K562 (cell line): ENCODE data around the gene MBOAT2. TPM values are rescaled to one million over a fixed set of nuclear protein-coding genes. Genes with fewer than 3 reads are reported as not detected.

Experiments
- ARID1B ChIP-seq: fragments of 450-650 bp; IDR thresholded peaks from 2 replicates; pipeline ENCODE4 v1.6.1; 2016; ENCODE audit warnings: antibody characterized with exemption, mild to moderate bottlenecking, inconsistent platforms
- BMI1 ChIP-seq: fragments of 150-350 bp; IDR thresholded peaks from 2 replicates; pipeline ENCODE4 v1.6.1; 2014; ENCODE audit warnings: low read length
- CC2D1A ChIP-seq: fragments of 450-650 bp; IDR thresholded peaks from 2 replicates; pipeline ENCODE4 v1.6.1; 2017; ENCODE audit warnings: mild to moderate bottlenecking
- CREB3L1 ChIP-seq: fragments of 450-650 bp; IDR thresholded peaks from 2 replicates; pipeline ENCODE4 v1.6.1; 2014; ENCODE audit warnings: low read depth, mild to moderate bottlenecking, moderate library complexity, borderline replicate concordance
- CTBP1 ChIP-seq: fragments of 450-650 bp; IDR thresholded peaks from 2 replicates; pipeline ENCODE4 v1.6.1; 2016; ENCODE audit warnings: borderline replicate concordance
- EP300 ChIP-seq: IDR thresholded peaks from 2 replicates; pipeline ENCODE4 v1.6.1; 2012; ENCODE audit warnings: low read length, improper control_type of control experiment
- GATA2 ChIP-seq: sonication (generic); formaldehyde crosslinking; IDR thresholded peaks from 2 replicates; pipeline ENCODE4 v1.4.0; 2020; ENCODE audit warnings: mild to moderate bottlenecking, missing genetic modification reagents
- HDAC1 ChIP-seq, 2 experiments: fragments of 450-650 bp; IDR thresholded peaks; 2 replicates each; pipeline ENCODE4 v1.6.1; 2016 to 2017; ENCODE audit warnings: inconsistent platforms in 1 of 2, mild to moderate bottlenecking in 1 of 2, moderate library complexity in 1 of 2
- MNT ChIP-seq, 2 experiments: fragments of 450-650 bp; conservative IDR thresholded peaks; 2 replicates each; pipeline ENCODE4 v1.6.1; 2017; ENCODE audit warnings: mild to moderate bottlenecking in 2 of 2, moderate library complexity in 2 of 2
- MYC ChIP-seq, 2 experiments: fragments of 250-450 bp in 1 of 2; sonication (Bioruptor Pico) in 1 of 2; IDR thresholded peaks; 2 replicates each; pipeline versions ENCODE4 v1.5.1 to v1.6.1; 2012 to 2021; ENCODE audit warnings: low read depth in 2 of 2, borderline replicate concordance in 1 of 2, improper control_type of control experiment in 1 of 2, low read length in 1 of 2, mild to moderate bottlenecking in 1 of 2, moderate library complexity in 1 of 2
- NBN ChIP-seq: fragments of 450-650 bp; IDR thresholded peaks from 2 replicates; pipeline ENCODE4 v1.6.1; 2016; ENCODE audit warnings: low read depth, mild to moderate bottlenecking
- PML ChIP-seq: IDR thresholded peaks from 2 replicates; pipeline ENCODE4 v1.6.1; 2012; ENCODE audit warnings: low read length, inconsistent platforms
- POLR2AphosphoS5 ChIP-seq: IDR thresholded peaks from 2 replicates; pipeline ENCODE4 v1.6.1; 2011; ENCODE audit warnings: mild to moderate bottlenecking, low read depth, low read length, moderate library complexity; ENCODE audit not compliant: control insufficient read depth, insufficient read depth
- PYGO2 ChIP-seq: fragments of 450-650 bp; IDR thresholded peaks from 2 replicates; pipeline ENCODE4 v1.6.1; 2016; ENCODE audit warnings: mild to moderate bottlenecking, missing genetic modification characterization, moderate library complexity, missing compliant biosample characterization
- TBL1XR1 ChIP-seq, 2 experiments: IDR thresholded peaks; 2 replicates each; pipeline ENCODE4 v1.6.1; 2012; ENCODE audit warnings: improper control_type of control experiment in 2 of 2, low read length in 2 of 2, mild to moderate bottlenecking in 1 of 2
- WHSC1 ChIP-seq: IDR thresholded peaks from one replicate; pipeline ENCODE4 v1.6.1; 2012; ENCODE audit warnings: low read length, control low read depth, inconsistent platforms
- ZBTB7A ChIP-seq: IDR thresholded peaks from 2 replicates; pipeline ENCODE4 v1.6.1; 2011; ENCODE audit warnings: low read depth, mild to moderate bottlenecking, low read length, moderate library complexity, borderline replicate concordance; ENCODE audit not compliant: control insufficient read depth
- polyA plus RNA-seq, 8 experiments: library from polyadenylated mRNA; depleted of rRNA in 4 of 8; stranded (reverse) in 5 of 8; unstranded in 3 of 8; fragments of >200 nt; fragmentation: Nextera tagmentation in 2 of 8; fragmentation: Illumina TruSeq in 1 of 8; extraction: Ambion mirVana in 2 of 8; extraction: Trizol in 1 of 8; gene quantifications; 2 replicates each; pipeline versions ENCODE4 v1.2.1 to v1.2.3, GENCODE V29; 2011 to 2014; ENCODE audit warnings: inconsistent platforms in 1 of 8, missing spikeins in 1 of 8
- total RNA-seq, 7 experiments: library from RNA; depleted of rRNA in 6 of 7; stranded (reverse); fragments of >200 nt in 6 of 7; fragmentation: Illumina TruSeq in 2 of 7; extraction: Trizol in 2 of 7; gene quantifications; 2 replicates each; pipeline versions ENCODE4 v1.2.1 to v1.2.3, GENCODE V29; 2011 to 2021; ENCODE audit warnings: low replicate concordance in 1 of 7
- TF ChIP-seq, protein P1 (sequence below), 2 experiments: IDR thresholded peaks; 2 replicates each; pipeline ENCODE4 v1.6.1; 2011; ENCODE audit warnings: borderline replicate concordance in 1 of 2, control low read depth in 1 of 2, low read depth in 1 of 2, low read length in 1 of 2, mild to moderate bottlenecking in 1 of 2, mixed read lengths in 1 of 2, moderate library complexity in 1 of 2; ENCODE audit not compliant: insufficient read depth in 1 of 2, insufficient read length in 1 of 2, poor library complexity in 1 of 2, severe bottlenecking in 1 of 2; ENCODE audit errors: extremely low read depth in 1 of 2
- TF ChIP-seq, protein P2 (sequence below): fragments of 250-450 bp; sonication (Bioruptor Pico); IDR thresholded peaks from 2 replicates; pipeline ENCODE4 v1.5.0; 2021
- TF ChIP-seq, protein P3 (sequence below): sonication (generic); formaldehyde crosslinking; IDR thresholded peaks from 2 replicates; pipeline ENCODE4 v1.9.0; 2022; ENCODE audit warnings: mild to moderate bottlenecking, missing genetic modification reagents

The MBOAT2 gene
- total and polyA plus RNA-seq, 9 of the 15 experiments (the other 6 are each of a cell fraction or from before 2014, with no cell fraction given) = 8.4 to 122 (median 27.6) TPM

GRCh38 chr2:8927510-8928455, 75.7 kb downstream of the MBOAT2 start (continued):
- TF ChIP-seq, protein P1, sequence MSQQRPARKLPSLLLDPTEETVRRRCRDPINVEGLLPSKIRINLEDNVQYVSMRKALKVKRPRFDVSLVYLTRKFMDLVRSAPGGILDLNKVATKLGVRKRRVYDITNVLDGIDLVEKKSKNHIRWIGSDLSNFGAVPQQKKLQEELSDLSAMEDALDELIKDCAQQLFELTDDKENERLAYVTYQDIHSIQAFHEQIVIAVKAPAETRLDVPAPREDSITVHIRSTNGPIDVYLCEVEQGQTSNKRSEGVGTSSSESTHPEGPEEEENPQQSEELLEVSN (IDR thresholded peaks at IDR 0.05; ENCODE audit: borderline replicate concordance in 1 of 2, extremely low read depth in 1 of 2, insufficient read depth in 1 of 2, insufficient read length in 1 of 2, low read depth in 1 of 2, low read length in 1 of 2, poor library complexity in 1 of 2, severe bottlenecking in 1 of 2) = peak; percentile 8 to 31
- TF ChIP-seq, protein P2, sequence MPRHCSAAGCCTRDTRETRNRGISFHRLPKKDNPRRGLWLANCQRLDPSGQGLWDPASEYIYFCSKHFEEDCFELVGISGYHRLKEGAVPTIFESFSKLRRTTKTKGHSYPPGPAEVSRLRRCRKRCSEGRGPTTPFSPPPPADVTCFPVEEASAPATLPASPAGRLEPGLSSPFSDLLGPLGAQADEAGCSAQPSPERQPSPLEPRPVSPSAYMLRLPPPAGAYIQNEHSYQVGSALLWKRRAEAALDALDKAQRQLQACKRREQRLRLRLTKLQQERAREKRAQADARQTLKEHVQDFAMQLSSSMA (CRISPR knock-in tag) = no peak
- TF ChIP-seq, protein P3, sequence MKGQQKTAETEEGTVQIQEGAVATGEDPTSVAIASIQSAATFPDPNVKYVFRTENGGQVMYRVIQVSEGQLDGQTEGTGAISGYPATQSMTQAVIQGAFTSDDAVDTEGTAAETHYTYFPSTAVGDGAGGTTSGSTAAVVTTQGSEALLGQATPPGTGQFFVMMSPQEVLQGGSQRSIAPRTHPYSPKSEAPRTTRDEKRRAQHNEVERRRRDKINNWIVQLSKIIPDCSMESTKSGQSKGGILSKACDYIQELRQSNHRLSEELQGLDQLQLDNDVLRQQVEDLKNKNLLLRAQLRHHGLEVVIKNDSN (CRISPR knock-in tag) = peak; percentile 54
- peak; percentile 73; the same call in 1 of the 2 replicates for TF ChIP-seq POLR2AphosphoS5
- TF ChIP-seq HDAC1 (IDR thresholded peaks at IDR 0.05) = peak in 1 of 2 experiments; percentile 41; a peak in 2 of 4 replicates
- TF ChIP-seq CTBP1 = peak; percentile 41; the same call in 1 of the 2 replicates
- no peak for TF ChIP-seq PYGO2 (tag)
- peak; percentile 76 for TF ChIP-seq ARID1B
- TF ChIP-seq PML = 0 out of 2 replicates have a peak, but pooled peaks have one; percentile 25
- 0 out of 4 replicates have a peak, but pooled peaks of 1 of the 2 experiments have one; percentile 3 for TF ChIP-seq TBL1XR1 (IDR thresholded peaks at IDR 0.05; ENCODE audit: low read length in 2 of 2)
- peak; percentile 57 for TF ChIP-seq GATA2
- TF ChIP-seq WHSC1 = no peak
- TF ChIP-seq CC2D1A = peak; percentile 79
- TF ChIP-seq EP300 = peak; percentile 43; the same call in 1 of the 2 replicates
- TF ChIP-seq BMI1 = no peak
- peak; percentile 32; the same call in 1 of the 2 replicates for TF ChIP-seq MYC (IDR thresholded peaks at IDR 0.05; ENCODE audit: low read depth, low read length)
- TF ChIP-seq MYC (CRISPR knock-in tag; IDR thresholded peaks at IDR 0.05; ENCODE audit: borderline replicate concordance, low read depth) = no peak
- 0 out of 2 replicates have a peak, but pooled peaks have one; percentile 23 for TF ChIP-seq NBN
- TF ChIP-seq MNT (conservative IDR thresholded peaks at IDR 0.05) = peak in 1 of 2 experiments; percentile 23; a peak in 2 of 4 replicates
- TF ChIP-seq ZBTB7A = peak; percentile 34; the same call in 1 of the 2 replicates
- TF ChIP-seq CREB3L1 = 0 out of 2 replicates have a peak, but pooled peaks have one; percentile 48
